Psoas muscle (tissue), 8 donors: Measurements from ENCODE around the gene METTL22. TPM values are rescaled to one million over a fixed set of nuclear protein-coding genes. Genes with fewer than 3 reads are reported as not detected.

Experiments used
- ATAC-seq, 4 donors: fragments of 200-7000 bp; cut with Tn5 transposase; one replicate each; pipeline ENCODE4 v1.9.1; 2020; ENCODE audit warnings: moderate library complexity in 3 of 4, mild to moderate bottlenecking in 2 of 4
- DNase-seq, 2 donors: peaks; one replicate each; pipeline ENCODE4 v3.0.0-alpha.2; 2020
- H3K27ac ChIP-seq: fragments of 200-600 bp; one replicate; pipeline ENCODE4 v1.8.0; 2022
- H3K27me3 ChIP-seq, 3 donors: fragments of 200-600 bp in 1 of 3; one replicate each; pipeline versions ENCODE4 v1.6.1 to v1.8.0; 2013 to 2022; ENCODE audit warnings: low read length in 2 of 3, mild to moderate bottlenecking in 2 of 3, moderate library complexity in 1 of 3; ENCODE audit not compliant: insufficient read depth in 3 of 3
- H3K36me3 ChIP-seq, 2 donors: fragments of 200-600 bp in 1 of 2; one replicate each; pipeline versions ENCODE4 v1.6.1 to v1.8.0; 2013 to 2022; ENCODE audit warnings: low read depth in 1 of 2, mild to moderate bottlenecking in 1 of 2, moderate library complexity in 1 of 2; ENCODE audit not compliant: insufficient read depth in 1 of 2
- H3K4me1 ChIP-seq: fragments of 200-600 bp; one replicate; pipeline ENCODE4 v1.8.0; 2022
- H3K4me3 ChIP-seq: fragments of 200-600 bp; one replicate; pipeline ENCODE4 v1.8.0; 2022; ENCODE audit warnings: mild to moderate bottlenecking
- H3K9me3 ChIP-seq: fragments of 200-600 bp; one replicate; pipeline ENCODE4 v1.8.0; 2022
- CTCF ChIP-seq: fragments of 200-600 bp; IDR thresholded peaks from one replicate; pipeline ENCODE4 v1.8.0; 2022; ENCODE audit warnings: antibody characterized with exemption
- WGBS, 3 donors: extraction: QIAGEN DNeasy Blood & Tissue Kit; methylation state at CpG; one replicate each; pipeline versions ENCODE4 v1.1.6 to v1.1.7; 2013; 5-methylcytosine and 5-hydroxymethylcytosine counted together
- intact Hi-C, 2 donors: fragments of 100-400 bp; cut with DNase I; formaldehyde crosslinking; loops; one replicate each; pipeline versions ENCODE4 v1.11.0 to v1.14.2; 2022
- long read RNA-seq, 2 donors: library from polyadenylated mRNA; unstranded; transcript quantifications; one replicate each; pipeline ENCODE4 v2.0.0, GENCODE V29; 2021
- polyA plus RNA-seq, 3 donors: library from polyadenylated mRNA; stranded (reverse); fragments of 200-250 nt; gene quantifications; one replicate each; pipeline ENCODE4 v1.2.3, GENCODE V29; 2013
- total RNA-seq, 4 donors: library from RNA; stranded (reverse); fragmentation: NEBNext Ultra II Directional in 2 of 4; extraction: Animal tissue kit (Norgen Biotek cat#: 25700) in 2 of 4; gene quantifications; one replicate each; pipeline versions ENCODE4 v1.2.1 to v1.2.4, GENCODE V29; 2021 to 2023
- donor health status: healthy with polysubstance abuse.
- donor health status: DM: no; HTN: no; CAD: no; lungs with moderate emphysema.
- donor health status: Bipolar disorder and iron deficiency.
- donor health status: healthy.
- donor health status: DM: yes; HTN: yes; CAD: no.
- donor health status: DM: no; HTN: no; CAD: no.
- donor health status: DM: no; HTN: no; CAD: no.
- donor health status: DM: yes; HTN: yes; CAD: no.

The METTL22 gene
- 10 to 100 TPM; 66.4 to 85.9 (median 74.8) TPM for total RNA-seq
- polyA plus RNA-seq: 10 to 100 TPM; 46.7 to 75.6 (median 69.9) TPM
- long read RNA-seq, donor 1, full-length matches to known transcripts: 30 of 69 reads
- long read RNA-seq, donor 1, partial matches to known transcripts: 21 of 69 reads
- long read RNA-seq, donor 1, other reads (novel, unspliced or antisense): 18 of 69 reads
- long read RNA-seq, donor 2, full-length matches to known transcripts: 52 of 94 reads
- long read RNA-seq, donor 2, partial matches to known transcripts: 26 of 94 reads
- long read RNA-seq, donor 2, other reads (novel, unspliced or antisense): 16 of 94 reads

- peak; percentile 96 to 98 (median 97) for ATAC-seq
- peak within 1 kb of the TSS; percentile 85 for H3K4me3 ChIP-seq
- intact Hi-C loops: loop anchor here in 1 of 2 donors (1.0 to 2.0 kb wide), 2 partner anchors 55 to 174 kb away; no protein-coding TSS in a partner anchor
- H3K4me1 ChIP-seq: peaks cover 18% of the 10 kb centered on the region
- no peaks in the 10 kb centered on the region for H3K27me3 ChIP-seq
- no peak for TF ChIP-seq CTCF
- DNase-seq: peak; percentile 92 to 96
- WGBS, 3 donors: 0% methylated on average over 46 to 51 of the region's 51 CpGs
- no peaks in the 10 kb centered on the region for H3K9me3 ChIP-seq
- H3K36me3 ChIP-seq: peaks cover 2 to 15% of the 10 kb centered on the region in 2 donors
- H3K27ac ChIP-seq: peak within 1 kb of the TSS; percentile 94
These were observed at the start of gene METTL22 for GRCh38 chr16:8621572-8622314. Gene METTL22, plus strand, starts transcription at chr16:8621698. Its CDS starts 3,968 bp downstream, at chr16:8625666.

GRCh38 chr16:8572063-8572918, 49.2 kb upstream of the METTL22 start:
- TF ChIP-seq CTCF: no peak
- DNase-seq: no peak
- Histone ChIP-seq H3K27ac (no peak overlapping the region), H3K9me3 (no peaks in the 10 kb centered on the region), H3K4me1 (no peaks in the 10 kb centered on the region), H3K27me3 (peaks cover 0 to 43% (median 5%) of the 10 kb centered on the region in 3 donors), H3K36me3 (no peaks in the 10 kb centered on the region), H3K4me3 (no peak overlapping the region)
- no peak for ATAC-seq
- WGBS, 3 donors: 69 to 77% (median 75%) methylated on average over 11 of the region's 11 CpGs
- intact Hi-C loops: no loop called here

- WGBS, 3 donors: 26 to 35% (median 27%) methylated on average over 7 of the region's 7 CpGs
- no peaks in the 10 kb centered on the region for H3K36me3 ChIP-seq
- intact Hi-C loops: no loop called here
- no peak for ATAC-seq
- no peaks in the 10 kb centered on the region for H3K9me3 ChIP-seq
- no peaks in the 10 kb centered on the region for H3K4me1 ChIP-seq
- peak; percentile 16 for TF ChIP-seq CTCF
- no peak for DNase-seq
- H3K27me3 ChIP-seq: peaks cover 0 to 43% (median 9%) of the 10 kb centered on the region in 3 donors
- H3K27ac ChIP-seq: no peak overlapping the region
- H3K4me3 ChIP-seq: no peak overlapping the region
These were observed 48.4 kb upstream of the METTL22 start for GRCh38 chr16:8572919-8573724.

- H3K4me1 ChIP-seq: no peaks in the 10 kb centered on the region
- 57 to 63% (median 60%) methylated on average over 2 of the region's 2 CpGs for WGBS, 3 donors
- H3K27ac ChIP-seq: no peak overlapping the region
- H3K4me3 ChIP-seq: no peak overlapping the region
- TF ChIP-seq CTCF: no peak
- H3K9me3 ChIP-seq: no peaks in the 10 kb centered on the region
- no peaks in the 10 kb centered on the region for H3K36me3 ChIP-seq
- intact Hi-C loops: no loop called here
- DNase-seq (no peak), ATAC-seq (no peak)
- H3K27me3 ChIP-seq: peaks cover 0 to 28% (median 9%) of the 10 kb centered on the region in 3 donors
These were observed 46.1 kb upstream of the METTL22 start for GRCh38 chr16:8575399-8575798.
